ENCODE data around the gene PRMT1.

Gene PRMT1

DNA sequence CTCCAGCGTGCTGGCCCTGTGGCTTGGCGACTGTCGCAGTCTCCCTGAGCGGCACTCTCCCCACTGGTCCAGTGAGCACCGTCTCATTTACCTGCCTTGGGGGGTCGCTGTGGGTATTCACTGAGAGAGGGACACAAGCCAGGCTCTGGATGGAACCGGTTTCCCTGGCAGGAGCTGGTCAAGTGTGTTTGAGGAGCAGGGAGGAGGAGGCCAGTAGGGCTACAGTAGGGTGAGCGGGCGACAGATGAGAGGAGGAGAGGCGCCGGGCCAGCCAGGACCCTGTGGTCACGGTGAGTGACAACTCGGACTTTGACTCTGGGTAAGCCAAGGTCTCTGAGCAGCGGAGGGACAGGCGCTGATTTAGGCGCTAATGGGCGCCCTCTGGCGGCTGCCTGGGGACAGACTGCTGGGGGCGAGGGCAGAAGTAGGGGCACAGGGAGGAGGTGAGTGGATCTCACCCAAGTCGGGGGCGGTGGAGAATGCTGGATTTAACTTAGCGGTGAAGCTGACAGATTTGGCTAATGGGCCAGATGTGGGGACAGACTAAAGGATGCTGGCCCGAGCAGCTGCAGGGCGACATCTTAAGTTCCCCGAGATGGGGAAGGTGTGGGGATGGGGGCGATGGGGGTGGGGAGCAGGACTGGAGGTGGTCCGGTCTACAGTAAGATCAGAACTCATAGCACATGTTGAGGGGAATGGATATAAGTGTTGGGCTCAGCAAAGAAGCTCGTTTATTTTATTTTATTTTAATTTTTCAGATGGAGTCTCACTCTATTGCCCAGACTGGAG, 4.7 kb upstream of the PRMT1 start:
- peak; percentile 74 for DNase-seq

DNA sequence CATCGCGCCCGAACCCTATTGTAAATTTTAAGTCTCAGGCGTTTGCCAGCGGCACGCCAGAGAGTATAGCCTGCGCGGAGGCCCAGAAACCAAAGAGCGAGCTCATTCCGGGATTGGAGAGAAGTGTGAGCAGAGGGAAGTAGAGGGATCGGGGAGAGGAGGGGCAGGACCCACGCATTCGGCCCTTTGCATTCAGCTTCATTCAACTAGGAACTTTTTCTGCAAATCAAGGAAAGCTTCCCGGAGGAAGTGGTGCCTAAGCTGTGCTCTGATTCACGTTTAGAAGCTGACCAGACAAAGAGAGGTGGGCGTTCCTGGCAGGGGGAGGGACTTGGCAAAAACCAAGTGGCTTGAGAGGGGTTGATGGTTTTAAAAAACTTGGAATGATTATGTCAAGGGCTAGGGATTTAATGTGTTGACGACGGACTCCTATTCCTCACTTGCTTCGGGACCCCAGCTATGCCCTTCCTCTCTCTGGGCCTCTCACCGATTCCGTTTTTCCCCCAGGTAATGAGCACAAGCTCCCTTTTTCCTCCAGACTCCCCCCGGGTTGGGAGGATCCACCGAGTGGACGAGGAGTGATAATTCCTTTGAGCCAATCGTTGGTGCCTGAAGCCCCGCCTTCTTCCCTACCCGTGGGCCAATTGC, 811 bp upstream of the PRMT1 start:
- peak; percentile 71 for DNase-seq

DNA sequence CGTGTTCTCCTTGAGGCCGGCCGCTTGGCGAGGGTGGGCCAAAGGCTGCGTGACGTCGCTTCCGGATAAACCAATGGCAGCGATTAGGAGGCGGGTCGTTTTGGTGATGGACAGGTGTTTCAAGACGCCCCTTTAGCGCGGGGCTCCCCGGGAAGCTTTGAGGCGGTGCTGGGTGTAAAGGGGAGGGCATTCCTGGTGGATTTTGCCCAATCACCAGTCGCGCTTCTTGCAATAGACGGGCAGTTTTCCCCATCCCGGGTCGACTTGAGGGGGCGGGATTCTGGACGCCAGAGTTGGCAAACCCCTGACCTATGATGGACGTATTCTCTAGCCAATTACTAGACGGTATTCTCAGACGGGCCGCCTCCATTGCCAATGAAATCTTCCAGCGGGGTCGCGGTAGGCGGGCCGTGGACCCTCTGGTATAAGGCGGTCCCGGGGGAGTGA, 264 bp upstream of the PRMT1 start:
- DNase-seq, result peak; percentile 99

DNA sequence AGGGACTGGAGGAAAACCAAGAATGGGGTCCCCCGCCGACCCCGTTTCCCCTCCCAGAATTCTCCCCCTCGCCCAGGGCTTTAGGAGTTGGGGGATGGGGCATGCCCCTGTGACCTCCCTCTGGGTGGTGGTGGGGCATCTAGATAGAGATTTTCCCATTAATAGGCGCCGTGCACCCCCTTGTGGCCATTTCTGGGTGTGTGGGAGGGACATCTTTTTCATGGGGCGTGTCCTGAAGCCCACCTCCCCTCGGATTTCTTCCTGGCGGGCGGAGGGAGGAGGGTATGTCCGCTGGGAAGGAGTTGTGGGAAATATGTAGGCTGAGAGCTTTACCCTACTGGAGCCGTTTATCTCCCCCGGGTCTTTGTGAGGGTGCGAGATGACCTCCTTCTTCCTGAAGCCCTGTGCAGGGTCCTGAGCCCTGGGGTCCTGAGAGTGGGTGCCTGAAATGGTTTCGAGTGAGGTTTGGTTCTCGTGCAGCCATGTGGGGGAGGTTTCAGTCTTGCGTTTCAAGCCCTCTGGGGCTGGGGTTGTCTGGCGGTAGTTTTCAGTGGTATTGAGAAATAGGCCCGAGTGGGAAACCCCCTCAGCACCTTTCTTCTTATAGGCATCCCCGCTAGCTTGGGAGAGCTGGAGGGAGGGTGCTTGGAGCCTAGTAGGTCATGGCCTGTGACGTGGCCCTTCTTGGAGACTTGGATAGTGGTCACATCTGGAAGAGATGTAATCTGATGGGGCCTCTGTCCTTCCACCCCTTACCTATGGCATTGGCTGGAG, 1.0 kb downstream of the PRMT1 start:
- peak; percentile 75 for DNase-seq

DNA sequence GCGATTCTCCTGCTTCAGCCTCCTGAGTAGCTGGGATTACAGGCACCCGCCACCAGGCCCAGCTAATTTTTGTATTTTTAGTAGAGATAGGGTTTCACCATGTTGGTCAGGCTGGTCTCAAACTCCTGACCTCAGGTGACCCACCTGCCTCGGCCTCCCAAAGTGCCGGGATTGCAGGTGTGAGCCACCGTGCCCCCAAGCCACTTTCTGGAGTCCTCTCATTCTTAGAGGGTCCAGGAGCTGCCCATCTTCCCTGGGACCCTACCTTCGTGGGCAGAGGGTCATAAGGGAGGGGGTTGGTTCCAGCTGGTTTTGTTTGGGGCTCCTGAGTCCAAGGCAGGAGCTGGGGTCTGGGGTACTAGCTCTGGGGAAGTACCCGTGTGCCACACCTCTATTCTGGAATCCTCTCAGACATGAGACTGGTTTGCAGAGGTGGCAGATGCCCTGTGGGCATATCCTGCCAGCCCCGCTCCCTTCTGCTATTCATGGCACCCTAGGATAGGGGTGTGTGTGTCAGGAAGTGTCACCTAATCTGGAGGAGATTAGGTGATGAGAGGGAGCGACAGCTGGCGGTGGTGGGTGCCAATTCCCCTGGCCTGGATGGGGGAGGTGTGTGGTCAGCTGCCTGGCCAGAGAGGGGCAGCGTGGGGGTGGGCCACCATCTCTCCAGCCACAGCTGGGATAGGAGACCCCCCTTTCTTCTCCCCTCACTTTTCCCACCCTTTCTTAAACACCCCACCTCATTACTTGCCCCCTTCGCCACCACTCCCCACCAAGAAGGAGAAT, 2.1 kb downstream of the PRMT1 start:
- DNase-seq, result no peak

DNA sequence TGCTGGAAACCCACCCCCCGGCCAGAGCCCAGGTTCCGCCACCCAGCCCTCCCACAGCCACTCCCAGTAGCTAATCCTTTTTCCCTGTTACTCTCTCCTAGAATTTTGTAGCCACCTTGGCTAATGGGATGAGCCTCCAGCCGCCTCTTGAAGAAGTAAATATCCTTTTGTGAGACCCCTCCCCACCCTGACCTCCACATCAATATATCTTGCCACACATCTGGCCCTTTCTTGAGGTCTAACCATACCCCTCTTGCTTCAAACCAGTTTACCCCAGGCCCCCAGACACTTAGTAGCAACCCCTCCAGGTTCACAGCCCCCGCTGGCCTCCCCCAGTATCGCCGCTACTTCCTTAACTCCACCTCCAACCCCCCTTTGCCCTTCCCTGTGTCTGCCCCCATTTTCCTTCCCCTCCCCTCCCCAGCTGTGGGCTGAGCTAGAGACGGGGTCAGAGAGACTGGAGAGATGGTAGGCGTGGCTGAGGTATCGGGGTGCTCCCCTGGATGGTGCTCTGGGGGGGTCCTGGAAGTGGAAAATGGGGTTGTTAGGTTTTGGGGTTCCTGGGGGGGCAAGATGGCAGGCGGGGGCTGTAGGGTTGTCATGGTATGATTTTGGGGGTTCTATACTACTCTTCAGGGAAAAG, 2.8 kb downstream of the PRMT1 start:
- no peak for DNase-seq

DNA sequence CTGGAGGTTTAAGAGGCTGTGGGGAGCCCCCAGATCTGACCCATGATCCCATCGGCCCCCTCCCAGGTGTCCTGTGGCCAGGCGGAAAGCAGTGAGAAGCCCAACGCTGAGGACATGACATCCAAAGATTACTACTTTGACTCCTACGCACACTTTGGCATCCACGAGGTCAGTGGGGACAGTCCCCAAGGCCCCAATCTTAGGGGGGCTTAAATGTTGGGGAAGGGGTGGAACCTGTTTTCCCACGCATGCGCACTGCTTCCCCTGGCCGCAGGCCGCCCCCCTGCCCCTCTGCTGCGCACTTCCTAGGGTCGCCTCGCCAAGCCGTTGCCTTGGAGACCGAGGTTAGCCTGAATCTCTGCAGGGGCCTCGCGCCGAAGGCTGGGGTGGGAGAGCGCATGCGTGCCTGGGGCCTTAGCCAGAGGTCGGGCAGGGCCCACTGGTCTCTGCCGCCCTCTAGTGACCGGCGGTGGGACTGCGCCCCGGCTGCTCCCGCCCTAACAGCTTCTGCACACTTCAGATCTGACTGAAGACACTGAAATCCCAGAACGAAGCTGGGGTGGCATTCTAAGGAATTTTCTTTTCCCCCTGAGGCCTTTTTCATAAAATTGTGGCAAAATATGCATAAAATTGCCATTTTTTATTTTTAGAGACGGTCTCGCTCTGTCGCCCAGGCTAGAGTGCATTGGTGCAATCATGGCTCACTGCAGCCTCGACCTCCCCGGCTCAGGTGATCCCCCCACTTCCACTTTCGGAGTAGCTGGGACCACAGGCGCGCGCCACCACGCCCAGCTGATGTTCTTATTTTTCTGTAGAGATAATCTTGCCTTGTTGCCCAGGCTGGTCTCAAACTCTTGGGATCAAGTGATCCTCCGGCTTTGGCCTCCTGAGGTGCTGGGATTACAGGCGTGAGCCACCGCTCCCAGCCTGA, 3.6 kb downstream of the PRMT1 start:
- DNase-seq, result peak; percentile 90

DNA sequence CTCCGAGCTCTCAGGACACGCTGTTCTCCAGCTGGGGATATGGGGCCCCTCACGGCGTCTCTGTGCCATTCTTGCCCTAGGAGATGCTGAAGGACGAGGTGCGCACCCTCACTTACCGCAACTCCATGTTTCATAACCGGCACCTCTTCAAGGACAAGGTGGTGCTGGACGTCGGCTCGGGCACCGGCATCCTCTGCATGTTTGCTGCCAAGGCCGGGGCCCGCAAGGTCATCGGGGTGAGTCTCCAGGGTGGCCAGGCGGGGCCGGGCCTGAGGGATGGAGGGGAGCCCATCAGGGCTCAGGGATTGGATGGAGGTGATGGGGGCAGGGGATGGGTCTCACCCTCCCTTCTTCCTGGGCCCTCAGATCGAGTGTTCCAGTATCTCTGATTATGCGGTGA, 4.8 kb downstream of the PRMT1 start:
- no peak for DNase-seq

DNA sequence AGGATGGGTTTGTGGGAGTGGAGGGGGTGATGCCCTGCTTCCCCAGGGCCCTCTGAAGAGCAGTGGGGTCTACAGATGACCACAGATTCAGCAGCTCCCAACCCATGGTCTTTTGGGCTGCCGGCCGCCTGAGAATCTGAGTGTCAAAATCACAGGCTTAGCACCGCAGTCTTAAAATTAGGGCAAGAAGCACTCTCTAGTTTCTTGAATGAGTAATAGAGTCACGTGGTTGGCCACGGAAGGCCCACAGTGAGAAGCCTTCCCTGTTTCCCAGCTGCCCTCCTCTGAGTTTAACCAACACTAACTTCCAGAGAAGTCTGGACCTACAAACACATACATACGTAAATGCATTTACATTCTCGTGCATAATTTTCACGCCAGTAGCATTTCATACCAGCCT, 5.2 kb downstream of the PRMT1 start:
- DNase-seq, result no peak

DNA sequence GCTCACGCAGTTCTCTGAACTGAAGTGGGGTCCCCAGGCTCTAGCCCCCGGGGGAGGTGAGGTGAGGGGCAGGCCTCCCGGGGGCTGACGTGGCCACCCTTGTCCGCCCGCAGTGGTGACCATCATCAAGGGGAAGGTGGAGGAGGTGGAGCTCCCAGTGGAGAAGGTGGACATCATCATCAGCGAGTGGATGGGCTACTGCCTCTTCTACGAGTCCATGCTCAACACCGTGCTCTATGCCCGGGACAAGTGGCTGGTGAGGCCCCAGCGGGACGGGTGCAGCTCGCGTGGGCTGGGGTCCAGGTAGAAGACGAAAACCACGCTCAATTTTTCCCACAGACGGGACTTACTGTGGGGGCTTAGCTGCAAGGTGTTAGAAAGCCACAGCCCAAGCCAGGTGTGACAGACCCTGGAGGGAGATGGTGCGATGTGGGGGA, 6.8 kb downstream of the PRMT1 start:
- no peak for DNase-seq

DNA sequence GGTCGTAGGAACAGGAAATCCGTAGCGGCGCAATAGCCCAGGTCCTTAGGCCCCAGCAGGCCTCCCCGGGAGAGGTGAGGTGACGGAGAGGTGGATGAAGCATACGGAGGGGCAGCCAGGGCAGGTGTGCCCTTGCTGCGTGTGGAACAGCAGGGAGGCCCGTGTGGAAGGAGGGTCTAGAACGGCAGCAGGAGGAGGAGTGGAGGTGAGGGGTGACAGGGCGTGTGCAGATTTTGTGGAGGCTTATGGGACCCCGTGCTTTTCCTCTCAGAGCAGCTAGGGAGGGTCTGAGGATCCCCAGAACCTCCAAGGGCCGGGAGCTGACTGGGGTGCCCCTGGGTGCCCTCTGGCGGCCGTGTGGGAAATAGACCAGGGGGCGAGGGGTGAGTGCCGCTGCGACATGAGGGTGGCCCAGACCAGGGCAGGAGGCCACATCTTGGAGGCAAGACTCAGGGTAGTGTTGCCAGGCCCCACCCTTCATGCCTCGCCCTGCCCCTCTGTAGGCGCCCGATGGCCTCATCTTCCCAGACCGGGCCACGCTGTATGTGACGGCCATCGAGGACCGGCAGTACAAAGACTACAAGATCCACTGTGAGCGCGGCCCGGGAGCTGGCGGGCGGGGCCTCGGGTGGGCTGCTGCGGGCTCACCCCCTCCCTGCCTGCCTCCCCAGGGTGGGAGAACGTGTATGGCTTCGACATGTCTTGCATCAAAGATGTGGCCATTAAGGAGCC, 7.3 kb downstream of the PRMT1 start:
- DNase-seq, result peak; percentile 11

DNA sequence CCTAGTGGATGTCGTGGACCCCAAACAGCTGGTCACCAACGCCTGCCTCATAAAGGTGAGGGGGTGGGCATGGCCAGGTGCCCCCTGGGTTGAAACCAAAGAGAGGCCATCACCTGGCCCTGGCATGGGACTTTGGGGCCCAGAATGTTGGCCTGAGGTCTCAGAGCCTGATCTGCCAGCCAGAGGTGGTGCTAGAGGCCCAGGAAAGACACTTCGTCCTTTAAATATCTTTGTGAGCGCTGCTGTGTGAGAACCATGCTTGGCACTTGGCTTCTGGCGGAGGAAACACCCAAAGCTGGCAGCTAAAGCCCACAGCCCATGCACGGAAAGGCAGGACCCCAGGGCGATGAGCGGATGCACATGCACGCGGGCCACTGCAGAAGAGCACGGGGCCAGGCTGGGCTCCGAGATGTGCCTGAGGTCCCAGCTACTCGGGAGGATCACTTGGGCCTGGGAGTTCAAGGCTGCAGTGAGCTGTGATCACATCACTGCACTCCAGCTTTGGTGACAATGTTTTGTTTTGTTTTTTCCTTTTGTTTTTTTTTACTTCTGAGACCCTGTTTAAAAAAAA, 8.0 kb downstream of the PRMT1 start:
- DNase-seq, result no peak

DNA sequence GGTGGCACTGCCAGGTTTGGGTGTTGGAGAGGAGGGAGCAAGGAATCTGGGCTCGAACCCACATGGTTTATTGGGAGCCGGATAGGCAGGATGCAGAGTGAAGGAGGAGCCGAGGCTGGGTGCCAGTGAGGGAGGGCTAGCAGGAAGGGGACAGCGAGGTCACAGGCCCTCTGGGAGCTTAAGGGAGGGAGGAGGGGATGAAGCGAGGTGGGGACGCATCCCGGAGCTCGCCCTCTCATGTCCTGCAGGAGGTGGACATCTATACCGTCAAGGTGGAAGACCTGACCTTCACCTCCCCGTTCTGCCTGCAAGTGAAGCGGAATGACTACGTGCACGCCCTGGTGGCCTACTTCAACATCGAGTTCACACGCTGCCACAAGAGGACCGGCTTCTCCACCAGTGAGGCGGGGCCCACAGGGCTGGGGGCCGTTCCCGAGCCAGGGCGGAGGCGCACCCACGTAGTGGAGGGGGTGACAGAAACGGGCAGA, 8.8 kb downstream of the PRMT1 start:
- DNase-seq, result no peak

DNA sequence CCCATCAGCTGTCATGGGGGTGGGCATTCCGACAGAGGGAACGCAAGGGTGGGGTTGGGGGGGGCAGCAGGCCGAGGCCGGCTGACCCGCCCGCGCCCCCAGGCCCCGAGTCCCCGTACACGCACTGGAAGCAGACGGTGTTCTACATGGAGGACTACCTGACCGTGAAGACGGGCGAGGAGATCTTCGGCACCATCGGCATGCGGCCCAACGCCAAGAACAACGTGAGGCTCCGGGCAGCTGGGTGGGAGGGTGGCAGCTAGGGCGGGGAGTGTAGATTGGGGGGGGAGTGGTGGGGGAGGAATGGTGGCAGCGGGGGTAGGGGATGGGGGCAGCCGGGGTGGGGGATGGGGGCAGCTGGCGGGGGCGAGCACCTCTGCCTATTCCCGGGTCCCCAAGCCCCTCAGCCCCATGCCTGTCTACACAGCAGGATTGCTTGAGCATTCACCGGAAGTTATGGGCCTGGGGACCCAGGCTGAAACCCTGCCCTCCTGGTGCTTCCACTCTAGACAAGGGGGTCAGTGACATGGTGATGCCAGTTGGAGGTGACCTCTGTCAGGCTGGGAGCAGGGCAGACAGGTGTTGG, 9.5 kb downstream of the PRMT1 start:
- no peak for DNase-seq

DNA sequence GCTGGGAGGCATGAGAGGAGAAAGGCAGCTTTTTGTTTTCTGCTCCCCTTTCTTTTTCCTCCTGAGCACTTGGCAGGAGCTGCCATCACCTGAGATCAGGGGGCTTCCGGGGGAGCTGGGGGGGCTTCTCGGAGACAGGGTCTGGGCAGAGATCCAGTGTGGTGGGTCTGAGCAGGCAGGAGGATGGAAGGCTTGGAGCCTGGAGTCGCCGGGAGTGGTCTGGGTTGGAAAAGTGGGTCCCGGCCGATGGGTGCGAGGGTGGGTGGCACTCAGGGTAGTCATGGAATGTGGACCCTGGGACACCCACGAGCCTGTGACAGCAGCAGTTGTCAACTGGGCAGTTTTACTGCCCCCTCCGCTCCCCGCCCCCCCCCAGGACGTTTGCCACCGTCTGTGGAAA, 10.1 kb downstream of the PRMT1 start:
- DNase-seq, result no peak

DNA sequence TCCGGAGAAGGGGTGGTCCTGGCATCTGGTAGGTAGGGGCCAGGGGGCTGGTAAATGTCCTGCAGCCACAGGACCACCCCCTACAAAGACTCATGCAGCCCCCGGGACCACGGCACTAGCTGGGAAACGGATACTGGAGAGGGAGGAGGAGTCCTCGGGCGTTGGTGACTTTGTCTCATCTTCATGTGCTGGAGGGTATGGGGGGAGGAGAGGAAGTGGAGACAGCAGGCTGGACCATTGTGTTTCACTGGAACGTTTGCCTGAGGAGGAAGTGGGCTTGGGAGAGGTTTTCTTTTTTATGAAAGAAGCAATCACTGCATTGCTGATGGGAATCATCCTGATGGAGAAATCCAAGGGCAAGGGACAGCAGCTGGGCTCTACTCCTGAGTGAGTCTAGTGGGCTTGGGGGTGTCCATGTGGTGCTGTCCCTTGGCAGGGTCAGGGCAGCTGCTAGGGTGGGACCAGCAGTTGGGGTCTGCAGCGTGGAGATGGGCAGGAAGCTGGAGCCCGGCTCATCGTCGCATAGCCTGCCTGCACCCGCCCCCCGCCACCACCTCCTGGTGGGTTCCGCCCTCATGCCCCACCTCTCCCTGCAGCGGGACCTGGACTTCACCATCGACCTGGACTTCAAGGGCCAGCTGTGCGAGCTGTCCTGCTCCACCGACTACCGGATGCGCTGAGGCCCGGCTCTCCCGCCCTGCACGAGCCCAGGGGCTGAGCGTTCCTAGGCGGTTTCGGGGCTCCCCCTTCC, 10.7 kb downstream of the PRMT1 start:
- no peak for DNase-seq

DNA sequence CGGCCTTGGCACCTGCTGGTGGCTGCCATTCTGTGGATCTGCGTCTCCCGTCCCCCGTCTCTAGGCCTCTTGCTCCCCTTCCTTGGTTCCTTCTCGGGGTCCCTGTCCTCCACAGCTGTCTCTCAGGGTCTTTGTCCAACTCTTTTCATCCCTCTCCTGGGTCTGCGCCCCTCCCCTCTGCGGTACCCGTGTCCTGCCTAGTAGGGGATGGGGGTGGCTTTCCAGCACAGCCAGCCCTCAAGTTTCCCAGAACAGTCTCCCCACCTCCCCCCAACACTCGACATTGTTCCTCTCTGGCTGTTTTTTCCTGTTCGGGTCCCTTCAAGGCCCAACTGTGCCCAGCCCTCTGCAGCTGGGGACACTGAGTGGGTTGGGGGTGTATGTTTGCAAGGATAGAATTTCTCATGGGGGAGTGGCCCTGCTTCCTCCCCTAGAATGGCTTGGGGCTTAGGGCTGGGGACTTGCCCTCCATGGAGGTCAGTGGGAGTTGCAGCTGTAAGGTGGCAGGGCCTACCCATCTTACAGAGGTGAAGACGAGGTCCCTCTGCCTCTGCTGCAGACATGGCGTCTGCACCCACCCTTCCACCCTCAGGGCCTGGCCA, 11.6 kb downstream of the PRMT1 start:
- no peak for DNase-seq

Data from stimulated activated naive CD4-positive, alpha-beta T cell treated with Interleukin-2 at 50 U/mL for 16 hours (primary cell).